Neutrophil (primary cell): ENCODE results near the gene NEU1.

Experiments used
- H3K27ac ChIP-seq: fragments of 200-600 bp; sonication (generic); 2 replicates; pipeline ENCODE4 v1.5.1; 2016; ENCODE audit warnings: mild to moderate bottlenecking, moderate library complexity
- H3K27me3 ChIP-seq: fragments of 200-600 bp; sonication (generic); 2 replicates; pipeline ENCODE4 v1.6.0; 2016; ENCODE audit warnings: mild to moderate bottlenecking
- H3K36me3 ChIP-seq: fragments of 200-600 bp; sonication (generic); 2 replicates; pipeline ENCODE4 v1.5.1; 2017
- H3K4me1 ChIP-seq, 2 experiments: fragments of 200-600 bp in 1 of 2; sonication (generic) in 1 of 2; 1 replicate in 1 of 2; 2 replicates in 1 of 2; pipeline versions ENCODE4 v1.5.1 to v1.6.1; 2013 to 2016; ENCODE audit warnings: low read depth in 1 of 2, low read length in 1 of 2, mild to moderate bottlenecking in 1 of 2, moderate library complexity in 1 of 2; ENCODE audit not compliant: control insufficient read depth in 1 of 2, insufficient read depth in 1 of 2
- H3K4me3 ChIP-seq, 2 experiments: fragments of 200-600 bp in 1 of 2; sonication (generic) in 1 of 2; 1 replicate in 1 of 2; 2 replicates in 1 of 2; pipeline ENCODE4 v1.5.1; 2013 to 2016; ENCODE audit warnings: low read depth in 1 of 2, low read length in 1 of 2, mild to moderate bottlenecking in 1 of 2, moderate library complexity in 1 of 2
- H3K9me3 ChIP-seq: fragments of 200-600 bp; sonication (generic); 2 replicates; pipeline ENCODE4 v1.5.1; 2016
- CTCF ChIP-seq: fragments of 200-600 bp; sonication (generic); IDR thresholded peaks from 2 replicates; pipeline ENCODE4 v1.5.1; 2016; ENCODE audit warnings: antibody characterized with exemption

Gene NEU1

GRCh38 chr6:31896856-31897611 lies 34.4 kb upstream of the NEU1 start:
- Histone ChIP-seq H3K27ac (peak overlapping the region; percentile 77), H3K27me3 (no peaks in the 10 kb centered on the region), H3K36me3 (peaks cover 4% of the 10 kb centered on the region), H3K9me3 (no peaks in the 10 kb centered on the region), H3K4me3 (peak overlapping the region; percentile 89 to 91), H3K4me1 (peaks cover 22 to 23% of the 10 kb centered on the region in 2 experiments)
- TF ChIP-seq CTCF = no peak

- Histone ChIP-seq H3K4me1 (peaks cover 22 to 23% of the 10 kb centered on the region in 2 experiments), H3K4me3 (peak overlapping the region in 1 of 2 experiments; percentile 89), H3K27me3 (no peaks in the 10 kb centered on the region), H3K36me3 (peaks cover 4% of the 10 kb centered on the region), H3K27ac (peak overlapping the region; percentile 77), H3K9me3 (no peaks in the 10 kb centered on the region)
- no peak for TF ChIP-seq CTCF
These were observed 33.9 kb upstream of the NEU1 start for GRCh38 chr6:31896493-31896855.

GRCh38 chr6:31892821-31893220 lies 30.2 kb upstream of the NEU1 start:
- no peaks in the 10 kb centered on the region for H3K27me3 ChIP-seq
- no peak overlapping the region for H3K27ac ChIP-seq
- H3K4me3 ChIP-seq = no peak overlapping the region
- H3K4me1 ChIP-seq = peaks cover 0 to 2% of the 10 kb centered on the region in 2 experiments
- peaks cover 11% of the 10 kb centered on the region for H3K36me3 ChIP-seq
- no peaks in the 10 kb centered on the region for H3K9me3 ChIP-seq
- no peak for TF ChIP-seq CTCF

GRCh38 chr6:31889331-31889972 lies 26.8 kb upstream of the NEU1 start:
- no peak overlapping the region for H3K4me3 ChIP-seq
- H3K27me3 ChIP-seq = no peaks in the 10 kb centered on the region
- peaks cover 33% of the 10 kb centered on the region for H3K36me3 ChIP-seq

More at GRCh38 chr6:31889331-31889972, 26.8 kb upstream of the NEU1 start:
- Histone ChIP-seq H3K9me3 (no peaks in the 10 kb centered on the region), H3K27ac (no peak overlapping the region), H3K4me1 (no peaks in the 10 kb centered on the region)
- no peak for TF ChIP-seq CTCF
